KOPT-K1 (cell line): ENCODE results near the gene CAB39.

Source experiments
- H3K27ac ChIP-seq: fragments of 200-600 bp; sonication (generic); 2 replicates; pipeline ENCODE4 v1.5.1; 2016; ENCODE audit warnings: antibody characterized with exemption, mild to moderate bottlenecking, low read depth, low read length; ENCODE audit not compliant: poor library complexity, severe bottlenecking
- H3K36me3 ChIP-seq: fragments of 200-600 bp; sonication (generic); 2 replicates; pipeline ENCODE4 v1.5.1; 2017; ENCODE audit warnings: antibody characterized with exemption, mild to moderate bottlenecking, low read length, moderate library complexity; ENCODE audit not compliant: insufficient read depth
- H3K9me3 ChIP-seq: fragments of 200-600 bp; sonication (generic); 2 replicates; pipeline ENCODE4 v1.5.1; 2017; ENCODE audit warnings: antibody characterized with exemption, low read length, mild to moderate bottlenecking; ENCODE audit not compliant: insufficient read depth, poor library complexity, severe bottlenecking

CAB39 gene

GRCh38 chr2:230866756-230867523 lies 154.3 kb downstream of the CAB39 start:
- H3K9me3 ChIP-seq = no peaks in the 10 kb centered on the region
- H3K36me3 ChIP-seq = no peaks in the 10 kb centered on the region
- H3K27ac ChIP-seq = peak overlapping the region; percentile 56

DNA sequence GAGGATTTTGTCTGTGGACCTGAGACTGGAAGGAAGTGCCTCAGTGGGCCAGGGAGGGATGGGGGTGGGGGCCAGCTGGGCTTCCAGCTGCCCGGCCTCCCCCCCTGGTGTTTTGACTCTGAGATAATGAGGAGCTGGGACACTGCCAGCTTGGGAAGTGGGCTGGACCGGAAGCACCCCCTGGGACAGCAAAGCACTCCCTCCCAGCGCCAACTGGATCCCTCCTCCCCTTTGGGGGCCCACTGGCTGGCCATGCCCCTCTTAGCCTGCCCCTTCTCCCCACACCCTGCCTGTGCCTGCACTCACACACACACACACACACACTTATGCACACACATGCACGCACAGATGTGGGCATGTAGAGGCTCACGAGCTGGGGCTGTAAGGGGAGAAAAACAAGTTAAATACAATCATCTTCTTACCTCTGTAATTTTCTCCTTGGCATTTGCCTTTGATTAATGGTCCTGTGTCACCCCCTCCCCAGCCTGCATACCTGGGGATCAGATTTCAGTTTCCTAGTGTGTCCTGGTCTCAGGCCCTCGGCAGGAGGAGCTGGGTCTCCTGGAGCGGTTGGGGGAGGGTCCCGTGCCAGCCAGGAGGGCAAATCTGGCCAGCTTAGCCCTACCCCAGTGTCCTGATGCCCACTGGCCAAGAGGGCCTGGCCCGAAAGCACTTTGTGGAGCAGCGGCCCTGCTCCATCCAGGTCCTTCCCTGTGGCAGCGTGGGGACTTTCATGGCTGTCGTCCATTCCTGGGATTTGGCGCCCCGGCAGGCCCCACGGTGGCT lies 155.7 kb downstream of the CAB39 start:
- Histone ChIP-seq H3K9me3 (no peaks in the 10 kb centered on the region), H3K36me3 (peaks cover 4% of the 10 kb centered on the region; the same call in 1 of the 2 replicates), H3K27ac (no peak overlapping the region)

GRCh38 chr2:230868947-230869913 lies 156.6 kb downstream of the CAB39 start:
- Histone ChIP-seq H3K36me3 (peaks cover 8% of the 10 kb centered on the region; the same call in 1 of the 2 replicates), H3K27ac (peak overlapping the region; percentile 47), H3K9me3 (no peaks in the 10 kb centered on the region)

DNA sequence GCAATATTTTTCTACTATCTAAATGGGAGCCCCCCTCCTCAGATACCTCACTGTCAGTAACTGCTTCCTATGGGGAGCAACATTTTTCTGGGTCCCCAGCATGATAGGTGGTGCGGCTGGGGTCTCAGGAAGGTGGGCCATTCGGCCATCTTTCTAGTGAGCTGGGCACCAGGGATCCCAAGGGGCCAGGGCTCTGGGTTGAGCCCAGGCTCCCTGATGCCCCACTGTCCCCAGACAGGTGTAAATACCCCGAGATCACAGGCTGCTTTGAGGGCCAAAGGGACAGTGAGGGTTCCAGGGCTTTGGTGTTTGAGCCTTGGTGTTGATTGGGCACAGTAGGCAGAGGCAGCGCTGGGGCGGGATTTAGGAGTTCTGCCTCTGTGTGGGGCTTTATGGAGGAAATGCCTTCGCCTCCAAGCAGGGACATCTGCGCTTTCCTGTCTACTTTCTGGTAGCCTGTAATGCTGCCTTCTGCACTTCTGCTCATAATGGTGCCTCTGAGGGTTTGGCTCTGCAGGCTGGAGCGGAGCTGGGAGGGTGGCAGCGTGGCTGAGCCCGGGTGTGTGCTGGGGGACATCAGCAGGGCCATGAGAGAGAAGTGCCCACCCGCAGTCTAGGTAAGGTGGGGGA lies 157.4 kb downstream of the CAB39 start:
- no peaks in the 10 kb centered on the region for H3K9me3 ChIP-seq
- peak overlapping the region; percentile 47 for H3K27ac ChIP-seq
- peaks cover 13% of the 10 kb centered on the region; the same call in 1 of the 2 replicates for H3K36me3 ChIP-seq
